ENCODE results near the gene ESRRA. TPM values are rescaled to one million over a fixed set of nuclear protein-coding genes. Genes with fewer than 3 reads are reported as not detected.
"Not testable (repeated sequence)": the region's sequence is repeated elsewhere in the genome, so short reads cannot be mapped to it uniquely, and the experiment has no call there.

ESRRA gene
- total RNA-seq, 5 donors from 2014 or later (not counting 1 experiment from before 2014, with no cell fraction given) = 20.2 to 43.1 (median 39.7) TPM

- Histone ChIP-seq H3K4me3 (ENCODE audit: control insufficient read depth in 1 of 2, extremely low read depth in 1 of 2, low read length in 1 of 2) (no peak overlapping the region), H3K36me3 (ENCODE audit: control insufficient read depth in 2 of 2, extremely low read depth in 1 of 2, insufficient read depth in 1 of 2, low read length in 1 of 2) (peaks cover 6 to 22% of the 10 kb centered on the region in 2 donors), H3K27me3 (replicated peaks in 1 of 2; ENCODE audit: control insufficient read depth in 2 of 2, extremely low read depth in 1 of 2, insufficient read depth in 2 of 2, low read length in 1 of 2) (no peaks in the 10 kb centered on the region), H3K9me3 (no peaks in the 10 kb centered on the region), H3K27ac (ENCODE audit: low read length) (no peak overlapping the region), H3K4me1 (ENCODE audit: control insufficient read depth in 1 of 2, extremely low read depth in 1 of 2, insufficient read depth in 2 of 2, low read length in 2 of 2) (peaks cover 2 to 29% of the 10 kb centered on the region in 2 experiments)
- Mint-ChIP-seq H3K4me3 (no peak overlapping the region), H3K27me3 (no peaks in the 10 kb centered on the region), H3K27ac (no peak overlapping the region), H3K36me3 (peaks cover 15% of the 10 kb centered on the region), H3K9me3 (no peaks in the 10 kb centered on the region), H3K4me1 (peaks cover 19 to 45% (median 30%) of the 10 kb centered on the region in 3 donors)
- ATAC-seq (replicated peaks in 1 of 4) (no peak), DNase-seq (no peak)
- CTCF ChIA-PET = no interaction called here
- POLR2A ChIA-PET = no interaction called here
- WGBS (ENCODE audit: insufficient coverage) = 100% methylated on average over 1 of the region's 5 CpGs
Measured at GRCh38 chr11:64321533-64321932, 16.2 kb downstream of the ESRRA start.

- CTCF ChIA-PET = no interaction called here
- H3K9me3 Mint-ChIP-seq = no peaks in the 10 kb centered on the region
- ATAC-seq (replicated peaks in 1 of 4) (no peak), DNase-seq (no peak)
- H3K4me1 ChIP-seq (ENCODE audit: control insufficient read depth in 1 of 2, extremely low read depth in 1 of 2, insufficient read depth in 2 of 2, low read length in 2 of 2) = peaks cover 2 to 17% of the 10 kb centered on the region in 2 experiments
- H3K4me3 Mint-ChIP-seq = no peak overlapping the region
- 90% methylated on average over 6 of the region's 7 CpGs for WGBS (ENCODE audit: insufficient coverage)
- peaks cover 15% of the 10 kb centered on the region for H3K36me3 Mint-ChIP-seq
- no peaks in the 10 kb centered on the region for H3K27me3 Mint-ChIP-seq
- no peak overlapping the region for H3K27ac Mint-ChIP-seq
- POLR2A ChIA-PET = no interaction called here
- H3K27me3 ChIP-seq (replicated peaks in 1 of 2; ENCODE audit: control insufficient read depth in 2 of 2, extremely low read depth in 1 of 2, insufficient read depth in 2 of 2, low read length in 1 of 2) = no peaks in the 10 kb centered on the region
- no peaks in the 10 kb centered on the region for H3K9me3 ChIP-seq
- H3K4me3 ChIP-seq (ENCODE audit: control insufficient read depth in 1 of 2, extremely low read depth in 1 of 2, low read length in 1 of 2) = no peak overlapping the region
- peaks cover 6 to 22% of the 10 kb centered on the region in 2 donors for H3K36me3 ChIP-seq (ENCODE audit: control insufficient read depth in 2 of 2, extremely low read depth in 1 of 2, insufficient read depth in 1 of 2, low read length in 1 of 2)
- peaks cover 13 to 32% (median 19%) of the 10 kb centered on the region in 3 donors for H3K4me1 Mint-ChIP-seq
- no peak overlapping the region for H3K27ac ChIP-seq (ENCODE audit: low read length)
Measured at GRCh38 chr11:64322925-64323260, 17.6 kb downstream of the ESRRA start.

DNA sequence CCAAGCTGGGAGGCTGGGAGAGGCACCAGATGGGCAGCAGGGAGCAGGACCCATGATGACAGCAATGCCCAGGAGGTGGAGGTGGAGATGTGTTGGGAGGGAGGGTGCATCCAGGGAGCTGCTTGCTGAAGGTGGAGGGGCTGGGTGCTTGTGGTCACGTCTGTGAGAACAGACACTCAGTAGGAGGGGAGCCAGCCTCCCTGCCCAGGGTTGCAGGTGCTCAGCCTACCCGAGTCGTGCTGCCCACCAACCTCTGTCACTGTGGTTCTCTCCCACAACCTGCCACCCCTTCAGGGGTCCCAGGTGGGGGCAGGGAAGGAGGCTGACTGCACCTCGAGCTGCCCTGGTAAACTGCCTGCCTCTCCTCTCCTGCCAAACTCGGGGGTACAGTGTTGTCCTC, 18.0 kb downstream of the ESRRA start:
- 20% methylated on average over 2 of the region's 5 CpGs for WGBS (ENCODE audit: insufficient coverage)
- Histone ChIP-seq H3K27me3 (replicated peaks in 1 of 2; ENCODE audit: control insufficient read depth in 2 of 2, extremely low read depth in 1 of 2, insufficient read depth in 2 of 2, low read length in 1 of 2) (no peaks in the 10 kb centered on the region), H3K36me3 (ENCODE audit: control insufficient read depth in 2 of 2, extremely low read depth in 1 of 2, insufficient read depth in 1 of 2, low read length in 1 of 2) (peaks cover 6 to 22% of the 10 kb centered on the region in 2 donors), H3K4me3 (ENCODE audit: control insufficient read depth in 1 of 2, extremely low read depth in 1 of 2, low read length in 1 of 2) (no peak overlapping the region), H3K9me3 (no peaks in the 10 kb centered on the region), H3K27ac (ENCODE audit: low read length) (no peak overlapping the region), H3K4me1 (ENCODE audit: control insufficient read depth in 1 of 2, extremely low read depth in 1 of 2, insufficient read depth in 2 of 2, low read length in 2 of 2) (peaks cover 2 to 13% of the 10 kb centered on the region in 2 experiments)
- no peak for DNase-seq
- POLR2A ChIA-PET = no interaction called here
- Mint-ChIP-seq H3K4me1 (peaks cover 9 to 27% (median 17%) of the 10 kb centered on the region in 3 donors), H3K9me3 (no peaks in the 10 kb centered on the region), H3K27me3 (no peaks in the 10 kb centered on the region), H3K36me3 (peaks cover 15% of the 10 kb centered on the region), H3K4me3 (no peak overlapping the region), H3K27ac (no peak overlapping the region)
- CTCF ChIA-PET = interaction anchor here in 1 of 2 donors (1.1 kb wide), 1 partner anchor 54 kb away, joined by 3 read pairs; no protein-coding TSS in a partner anchor
- no peak for ATAC-seq (replicated peaks in 1 of 4)

DNA sequence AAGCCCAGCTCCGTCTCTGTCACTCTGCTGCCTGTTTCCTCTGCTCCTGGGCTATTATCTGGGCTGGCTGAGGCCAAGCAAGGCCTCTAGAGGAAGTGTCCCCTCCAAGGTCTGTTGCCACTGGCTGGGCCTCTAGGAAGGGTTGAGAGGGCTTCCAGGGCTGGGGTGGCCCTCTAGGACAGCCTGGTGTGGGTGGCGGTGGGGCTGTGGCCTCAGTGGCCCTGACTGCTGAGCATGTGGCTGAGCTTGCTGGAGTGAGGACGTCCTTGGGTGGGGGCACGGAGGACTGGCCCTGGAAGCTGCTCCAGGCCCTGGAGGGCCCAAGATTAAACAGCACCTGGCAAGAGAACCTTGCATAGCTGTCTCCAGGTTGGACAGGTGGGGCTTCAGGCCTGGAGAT, 18.7 kb downstream of the ESRRA start:
- H3K27me3 Mint-ChIP-seq; ATAC-seq (replicated peaks in 1 of 4); H3K4me1 ChIP-seq (ENCODE audit: control insufficient read depth in 1 of 2, extremely low read depth in 1 of 2, insufficient read depth in 2 of 2, low read length in 2 of 2); H3K27ac ChIP-seq (ENCODE audit: low read length); H3K27ac Mint-ChIP-seq; DNase-seq; H3K4me3 Mint-ChIP-seq; H3K9me3 ChIP-seq; POLR2A ChIA-PET; H3K27me3 ChIP-seq (replicated peaks in 1 of 2; ENCODE audit: control insufficient read depth in 2 of 2, extremely low read depth in 1 of 2, insufficient read depth in 2 of 2, low read length in 1 of 2); H3K4me3 ChIP-seq (ENCODE audit: control insufficient read depth in 1 of 2, extremely low read depth in 1 of 2, low read length in 1 of 2); H3K9me3 Mint-ChIP-seq: not testable (repeated sequence)
- Mint-ChIP-seq H3K36me3 (peaks cover 15% of the 10 kb centered on the region), H3K4me1 (peaks cover 6 to 21% (median 15%) of the 10 kb centered on the region in 3 donors)
- CTCF ChIA-PET = interaction anchor here in 1 of 2 donors (1.1 kb wide), 1 partner anchor 55 kb away, joined by 3 read pairs; no protein-coding TSS in a partner anchor
- WGBS (ENCODE audit: insufficient coverage) = 93% methylated on average over 4 of the region's 4 CpGs
- H3K36me3 ChIP-seq (ENCODE audit: control insufficient read depth in 2 of 2, extremely low read depth in 1 of 2, insufficient read depth in 1 of 2, low read length in 1 of 2) = peaks cover 6 to 22% of the 10 kb centered on the region in 2 donors

- Histone ChIP-seq H3K27me3 (replicated peaks in 1 of 2; ENCODE audit: control insufficient read depth in 2 of 2, extremely low read depth in 1 of 2, insufficient read depth in 2 of 2, low read length in 1 of 2) (no peaks in the 10 kb centered on the region), H3K9me3 (no peaks in the 10 kb centered on the region), H3K4me1 (ENCODE audit: control insufficient read depth in 1 of 2, extremely low read depth in 1 of 2, insufficient read depth in 2 of 2, low read length in 2 of 2) (no peaks in the 10 kb centered on the region), H3K4me3 (ENCODE audit: control insufficient read depth in 1 of 2, extremely low read depth in 1 of 2, low read length in 1 of 2) (no peak overlapping the region), H3K27ac (ENCODE audit: low read length) (no peak overlapping the region), H3K36me3 (ENCODE audit: control insufficient read depth in 2 of 2, extremely low read depth in 1 of 2, insufficient read depth in 1 of 2, low read length in 1 of 2) (peaks cover 6 to 22% of the 10 kb centered on the region in 2 donors)
- Mint-ChIP-seq H3K4me1 (peaks cover 3 to 12% (median 6%) of the 10 kb centered on the region in 3 donors), H3K9me3 (no peaks in the 10 kb centered on the region), H3K36me3 (peaks cover 15% of the 10 kb centered on the region), H3K27ac (no peak overlapping the region), H3K4me3 (no peak overlapping the region), H3K27me3 (no peaks in the 10 kb centered on the region)
- ATAC-seq (replicated peaks in 1 of 4) (no peak), DNase-seq (no peak)
- ChIA-PET POLR2A (interaction anchor here in 1 of 2 donors (0.7 kb wide), 1 partner anchor 101 kb away, joined by 6 read pairs; no protein-coding TSS in a partner anchor), CTCF (no interaction called here)
- 100% methylated on average over 1 of the region's 11 CpGs for WGBS (ENCODE audit: insufficient coverage)
Measured at GRCh38 chr11:64324692-64325469, 19.6 kb downstream of the ESRRA start.

- H3K27me3 ChIP-seq (replicated peaks in 1 of 2; ENCODE audit: control insufficient read depth in 2 of 2, extremely low read depth in 1 of 2, insufficient read depth in 2 of 2, low read length in 1 of 2) = no peaks in the 10 kb centered on the region
- Mint-ChIP-seq H3K27me3 (no peaks in the 10 kb centered on the region), H3K9me3 (no peaks in the 10 kb centered on the region), H3K4me1 (peaks cover 6 to 10% (median 8%) of the 10 kb centered on the region in 3 donors), H3K36me3 (no peaks in the 10 kb centered on the region), H3K4me3 (no peak overlapping the region), H3K27ac (no peak overlapping the region)
- ATAC-seq (replicated peaks in 1 of 4) (no peak), DNase-seq (no peak)
- no peaks in the 10 kb centered on the region for H3K9me3 ChIP-seq
- no CpG with 5 or more reads among the region's 2 CpGs for WGBS (ENCODE audit: insufficient coverage)
- H3K36me3 ChIP-seq (ENCODE audit: control insufficient read depth in 2 of 2, extremely low read depth in 1 of 2, insufficient read depth in 1 of 2, low read length in 1 of 2) = peaks cover 6% of the 10 kb centered on the region in 2 donors
- H3K4me3 ChIP-seq (ENCODE audit: control insufficient read depth in 1 of 2, extremely low read depth in 1 of 2, low read length in 1 of 2) = no peak overlapping the region
- no peak overlapping the region for H3K27ac ChIP-seq (ENCODE audit: low read length)
- ChIA-PET CTCF (no interaction called here), POLR2A (no interaction called here)
- peaks cover 0 to 16% of the 10 kb centered on the region in 2 experiments for H3K4me1 ChIP-seq (ENCODE audit: control insufficient read depth in 1 of 2, extremely low read depth in 1 of 2, insufficient read depth in 2 of 2, low read length in 2 of 2)
Measured at GRCh38 chr11:64327375-64327774, 22.1 kb downstream of the ESRRA start.

Data from T-cell (primary cell).